ENCODE results near the gene FOXO3. TPM values are rescaled to one million over a fixed set of nuclear protein-coding genes. Genes with fewer than 3 reads are reported as not detected.

FOXO3 gene
- total RNA-seq, 1 donor from 2014 or later, result 45.2 TPM

GRCh38 chr6:108706649-108707048, 145.9 kb downstream of the FOXO3 start:
- TF ChIP-seq CTCF (IDR thresholded peaks at IDR 0.05; ENCODE audit: unreplicated experiment), result no peak
- DNase-seq (ENCODE audit: low spot score, unreplicated experiment), result no peak
- peaks cover 4% of the 10 kb centered on the region for H3K27me3 Mint-ChIP-seq
- H3K4me1 Mint-ChIP-seq (ENCODE audit: low read depth), result peaks cover 12% of the 10 kb centered on the region
- peaks cover 4% of the 10 kb centered on the region for H3K36me3 Mint-ChIP-seq (ENCODE audit: insufficient read depth)
- H3K27ac Mint-ChIP-seq, result peak overlapping the region; percentile 5
- no peak overlapping the region for H3K4me3 Mint-ChIP-seq (ENCODE audit: low read depth)
- peaks cover 14% of the 10 kb centered on the region for H3K9me3 Mint-ChIP-seq (ENCODE audit: low read depth)

- Mint-ChIP-seq H3K4me3 (ENCODE audit: low read depth) (no peak overlapping the region), H3K9me3 (ENCODE audit: low read depth) (peaks cover 7% of the 10 kb centered on the region), H3K27ac (no peak overlapping the region), H3K27me3 (peaks cover 4% of the 10 kb centered on the region), H3K36me3 (ENCODE audit: insufficient read depth) (peaks cover 1% of the 10 kb centered on the region), H3K4me1 (ENCODE audit: low read depth) (peaks cover 12% of the 10 kb centered on the region)
- no peak for TF ChIP-seq CTCF (IDR thresholded peaks at IDR 0.05; ENCODE audit: unreplicated experiment)
- no peak for DNase-seq (ENCODE audit: low spot score, unreplicated experiment)
Observed at GRCh38 chr6:108707328-108707976, 146.7 kb downstream of the FOXO3 start.

- Mint-ChIP-seq H3K36me3 (ENCODE audit: insufficient read depth) (no peaks in the 10 kb centered on the region), H3K27me3 (peaks cover 8% of the 10 kb centered on the region), H3K4me3 (ENCODE audit: low read depth) (no peak overlapping the region), H3K27ac (no peak overlapping the region), H3K9me3 (ENCODE audit: low read depth) (no peaks in the 10 kb centered on the region), H3K4me1 (ENCODE audit: low read depth) (peaks cover 17% of the 10 kb centered on the region)
- no peak for DNase-seq (ENCODE audit: low spot score, unreplicated experiment)
- no peak for TF ChIP-seq CTCF (IDR thresholded peaks at IDR 0.05; ENCODE audit: unreplicated experiment)
Observed at GRCh38 chr6:108710030-108710429, 149.3 kb downstream of the FOXO3 start.

GRCh38 chr6:108710551-108710950, 149.8 kb downstream of the FOXO3 start:
- no peaks in the 10 kb centered on the region for H3K9me3 Mint-ChIP-seq (ENCODE audit: low read depth)
- TF ChIP-seq CTCF (IDR thresholded peaks at IDR 0.05; ENCODE audit: unreplicated experiment), result no peak
- DNase-seq (ENCODE audit: low spot score, unreplicated experiment), result no peak
- no peak overlapping the region for H3K4me3 Mint-ChIP-seq (ENCODE audit: low read depth)
- peaks cover 17% of the 10 kb centered on the region for H3K4me1 Mint-ChIP-seq (ENCODE audit: low read depth)
- no peak overlapping the region for H3K27ac Mint-ChIP-seq
- peaks cover 8% of the 10 kb centered on the region for H3K27me3 Mint-ChIP-seq
- no peaks in the 10 kb centered on the region for H3K36me3 Mint-ChIP-seq (ENCODE audit: insufficient read depth)

- Mint-ChIP-seq H3K36me3 (ENCODE audit: insufficient read depth) (no peaks in the 10 kb centered on the region), H3K27ac (no peak overlapping the region), H3K27me3 (peaks cover 8% of the 10 kb centered on the region), H3K4me3 (ENCODE audit: low read depth) (no peak overlapping the region), H3K4me1 (ENCODE audit: low read depth) (peaks cover 17% of the 10 kb centered on the region), H3K9me3 (ENCODE audit: low read depth) (no peaks in the 10 kb centered on the region)
- DNase-seq (ENCODE audit: low spot score, unreplicated experiment), result no peak
- TF ChIP-seq CTCF (IDR thresholded peaks at IDR 0.05; ENCODE audit: unreplicated experiment), result no peak
Observed at GRCh38 chr6:108711071-108711470, 150.4 kb downstream of the FOXO3 start.

All from progenitor cell of endocrine pancreas (in vitro differentiated cells).